ENCODE data around the gene GAL3ST2.
"Not testable (repeated sequence)": the region's sequence is repeated elsewhere in the genome, so short reads cannot be mapped to it uniquely, and the experiment has no call there.

GAL3ST2 gene

DNA sequence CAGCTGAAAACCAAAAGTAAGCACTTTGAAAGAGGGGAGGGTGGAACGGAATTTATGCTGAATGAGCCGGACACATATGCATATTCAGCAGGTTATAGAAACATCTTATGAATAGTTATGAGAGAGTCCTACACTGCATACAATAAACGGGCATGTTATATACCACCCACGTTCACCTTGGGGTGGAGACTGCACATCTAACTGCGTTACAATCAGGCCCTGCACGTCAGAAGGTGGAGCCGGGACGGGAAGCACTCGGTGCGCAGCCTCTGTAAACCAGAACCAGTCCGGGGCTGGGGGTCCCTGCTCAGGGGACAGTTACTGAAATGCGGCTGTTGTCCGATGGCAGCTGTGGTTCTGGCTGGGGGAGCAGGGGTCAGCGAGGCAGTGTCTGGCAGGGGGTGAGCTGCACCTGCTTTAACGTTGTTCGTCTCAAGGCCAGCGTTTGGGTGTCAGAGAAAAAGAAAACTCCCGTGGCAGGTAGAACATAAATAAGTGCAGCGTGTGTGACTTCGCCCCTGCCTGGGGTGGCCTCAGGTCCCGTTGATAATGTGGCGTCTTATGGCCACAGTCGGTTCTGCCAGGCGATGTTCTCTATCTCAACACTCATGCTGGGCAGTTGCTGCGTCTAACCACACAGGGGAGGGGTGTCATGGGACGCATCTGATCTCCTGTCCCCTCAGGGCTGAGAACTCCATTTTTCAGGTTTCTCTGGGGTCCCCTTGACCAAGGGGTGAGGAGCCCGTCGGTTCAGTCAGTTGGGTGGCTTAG lies 57.3 kb downstream of the GAL3ST2 start:
- H3K4me3 ChIP-seq (ENCODE audit: control insufficient read depth in 1 of 7, extremely low read depth in 1 of 7, insufficient read depth in 4 of 7, low read depth in 2 of 7, low read length in 6 of 7); H3K27me3 ChIP-seq (replicated peaks in 2 of 5; ENCODE audit: control insufficient read depth in 4 of 5, insufficient read depth in 5 of 5, low read length in 4 of 5); DNase-seq; H3K9me3 ChIP-seq (ENCODE audit: control extremely low read depth in 1 of 5, control insufficient read depth in 4 of 5, insufficient read depth in 2 of 5, low read depth in 1 of 5, low read length in 4 of 5); POLR2A ChIA-PET; H3K27ac ChIP-seq (ENCODE audit: insufficient read depth in 1 of 2, low read depth in 1 of 2, low read length in 2 of 2, poor library complexity in 1 of 2, severe bottlenecking in 2 of 2); H3K4me1 ChIP-seq (ENCODE audit: control extremely low read depth in 1 of 4, control insufficient read depth in 4 of 4, insufficient read depth in 4 of 4, low read length in 3 of 4); H3K36me3 ChIP-seq (ENCODE audit: control insufficient read depth in 4 of 4, insufficient read depth in 4 of 4, low read length in 3 of 4): not testable (repeated sequence)
- 92% methylated on average over 23 of the region's 28 CpGs for WGBS (ENCODE audit: insufficient coverage)
- CTCF ChIA-PET, result interaction anchor here (1.1 kb wide), 1 partner anchor 8 kb away, joined by 3 read pairs; no protein-coding TSS in a partner anchor

DNA sequence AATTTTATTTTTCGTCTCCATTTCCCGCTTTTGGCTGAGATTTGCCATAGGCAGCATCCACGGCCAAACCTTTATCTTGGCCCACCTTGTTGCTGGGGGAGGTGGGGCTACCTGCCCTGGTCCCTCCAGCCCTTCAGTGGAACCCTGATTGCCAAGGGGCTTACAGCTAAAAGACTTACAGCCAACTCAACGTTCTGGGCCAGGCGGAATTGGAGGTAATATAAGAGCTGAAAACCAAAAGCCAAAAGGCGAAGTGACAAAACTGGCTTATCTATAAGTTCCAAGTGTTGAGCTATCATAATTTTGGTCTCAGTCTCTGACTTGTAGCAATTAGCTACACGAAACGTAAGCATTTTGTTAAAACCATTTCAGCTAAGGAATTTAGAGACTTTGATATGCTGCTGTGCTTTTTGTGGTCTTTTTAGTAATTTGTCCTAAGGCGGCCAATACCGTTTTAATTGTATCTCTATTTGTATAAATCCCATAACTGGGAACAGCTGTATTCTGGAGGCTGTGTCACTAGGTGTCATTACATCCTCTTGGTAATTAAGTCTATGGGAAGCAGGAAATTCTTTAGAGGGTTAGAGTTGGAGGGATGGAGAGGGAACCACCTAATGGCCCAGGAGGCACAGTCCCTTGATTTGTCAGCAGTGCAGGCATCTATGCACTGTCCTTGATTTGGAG lies 58.0 kb downstream of the GAL3ST2 start:
- POLR2A ChIA-PET, result no interaction called here
- WGBS (ENCODE audit: insufficient coverage), result 95% methylated on average over 5 of the region's 10 CpGs
- CTCF ChIA-PET, result interaction anchor here (0.8 to 1.5 kb wide), 3 partner anchors 9 to 34 kb away, joined by 3 to 4 read pairs (median 3); no protein-coding TSS in a partner anchor
- no peak overlapping the region for H3K27ac ChIP-seq (ENCODE audit: insufficient read depth in 1 of 2, low read depth in 1 of 2, low read length in 2 of 2, poor library complexity in 1 of 2, severe bottlenecking in 2 of 2)
- H3K36me3 ChIP-seq (ENCODE audit: control insufficient read depth in 4 of 4, insufficient read depth in 4 of 4, low read length in 3 of 4), result no peaks in the 10 kb centered on the region
- H3K4me3 ChIP-seq (ENCODE audit: control insufficient read depth in 1 of 7, extremely low read depth in 1 of 7, insufficient read depth in 4 of 7, low read depth in 2 of 7, low read length in 6 of 7), result no peak overlapping the region
- H3K4me1 ChIP-seq (ENCODE audit: control extremely low read depth in 1 of 4, control insufficient read depth in 4 of 4, insufficient read depth in 4 of 4, low read length in 3 of 4), result peaks cover 0 to 3% (median 1%) of the 10 kb centered on the region in 4 experiments
- no peak for DNase-seq
- H3K27me3 ChIP-seq (replicated peaks in 2 of 5; ENCODE audit: control insufficient read depth in 4 of 5, insufficient read depth in 5 of 5, low read length in 4 of 5), result no peaks in the 10 kb centered on the region
- H3K9me3 ChIP-seq (ENCODE audit: control extremely low read depth in 1 of 5, control insufficient read depth in 4 of 5, insufficient read depth in 2 of 5, low read depth in 1 of 5, low read length in 4 of 5), result peaks cover 0 to 4% (median 0%) of the 10 kb centered on the region in 5 experiments

DNA sequence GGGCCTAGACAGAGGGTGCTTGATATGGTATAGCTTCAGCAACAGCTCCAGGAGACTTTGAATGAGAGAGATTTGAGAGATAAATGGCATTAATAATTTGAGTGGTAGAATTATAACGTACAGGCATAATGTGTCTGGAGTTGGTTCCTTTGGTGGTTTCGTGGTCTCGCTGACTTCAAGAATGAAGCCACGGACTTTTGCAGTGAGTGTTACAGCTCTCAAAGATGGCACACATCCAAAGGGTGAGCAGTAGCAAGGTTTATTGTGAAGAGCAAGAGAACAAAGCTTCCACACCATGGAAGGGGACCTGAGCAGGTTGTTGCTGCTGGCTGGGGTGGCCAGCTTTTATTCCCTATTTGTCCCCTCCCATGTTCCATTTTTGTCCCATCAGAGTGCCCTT lies 59.0 kb downstream of the GAL3ST2 start:
- Histone ChIP-seq H3K4me1 (ENCODE audit: control extremely low read depth in 1 of 4, control insufficient read depth in 4 of 4, insufficient read depth in 4 of 4, low read length in 3 of 4) (peaks cover 0 to 3% (median 1%) of the 10 kb centered on the region in 4 experiments), H3K9me3 (ENCODE audit: control extremely low read depth in 1 of 5, control insufficient read depth in 4 of 5, insufficient read depth in 2 of 5, low read depth in 1 of 5, low read length in 4 of 5) (peaks cover 0 to 4% (median 0%) of the 10 kb centered on the region in 5 experiments), H3K27ac (ENCODE audit: insufficient read depth in 1 of 2, low read depth in 1 of 2, low read length in 2 of 2, poor library complexity in 1 of 2, severe bottlenecking in 2 of 2) (no peak overlapping the region), H3K36me3 (ENCODE audit: control insufficient read depth in 4 of 4, insufficient read depth in 4 of 4, low read length in 3 of 4) (no peaks in the 10 kb centered on the region), H3K27me3 (replicated peaks in 2 of 5; ENCODE audit: control insufficient read depth in 4 of 5, insufficient read depth in 5 of 5, low read length in 4 of 5) (no peaks in the 10 kb centered on the region), H3K4me3 (ENCODE audit: control insufficient read depth in 1 of 7, extremely low read depth in 1 of 7, insufficient read depth in 4 of 7, low read depth in 2 of 7, low read length in 6 of 7) (no peak overlapping the region)
- POLR2A ChIA-PET, result no interaction called here
- CTCF ChIA-PET, result interaction anchor here (0.6 to 1.5 kb wide), 7 partner anchors 11 to 101 kb away, joined by 3 to 6 read pairs (median 3); partner anchors contain the start of gene D2HGDH
- 21% methylated on average over 4 of the region's 4 CpGs for WGBS (ENCODE audit: insufficient coverage)
- peak in 2 of 3 donors; percentile 71 to 74 for DNase-seq

DNA sequence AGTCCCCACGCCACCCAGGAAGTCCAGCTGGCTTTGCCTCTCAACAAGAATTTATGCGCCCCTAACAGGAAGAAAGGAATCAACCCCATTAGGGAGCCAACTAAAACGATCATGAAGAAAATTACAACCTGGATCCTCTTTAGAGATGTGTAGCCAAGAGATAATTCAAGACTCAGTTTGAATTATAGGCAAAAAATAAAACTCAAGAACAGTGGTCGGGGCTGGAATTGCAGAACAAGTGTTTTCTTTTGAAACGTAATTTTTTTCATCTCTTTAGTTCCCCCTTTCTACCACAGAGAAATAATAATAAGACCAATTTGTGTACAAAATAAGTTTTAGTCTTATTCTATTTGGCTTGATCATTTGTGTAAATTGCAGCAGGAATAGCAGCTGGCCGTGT lies 59.7 kb downstream of the GAL3ST2 start:
- H3K27me3 ChIP-seq (replicated peaks in 2 of 5; ENCODE audit: control insufficient read depth in 4 of 5, insufficient read depth in 5 of 5, low read length in 4 of 5), result no peaks in the 10 kb centered on the region

DNA sequence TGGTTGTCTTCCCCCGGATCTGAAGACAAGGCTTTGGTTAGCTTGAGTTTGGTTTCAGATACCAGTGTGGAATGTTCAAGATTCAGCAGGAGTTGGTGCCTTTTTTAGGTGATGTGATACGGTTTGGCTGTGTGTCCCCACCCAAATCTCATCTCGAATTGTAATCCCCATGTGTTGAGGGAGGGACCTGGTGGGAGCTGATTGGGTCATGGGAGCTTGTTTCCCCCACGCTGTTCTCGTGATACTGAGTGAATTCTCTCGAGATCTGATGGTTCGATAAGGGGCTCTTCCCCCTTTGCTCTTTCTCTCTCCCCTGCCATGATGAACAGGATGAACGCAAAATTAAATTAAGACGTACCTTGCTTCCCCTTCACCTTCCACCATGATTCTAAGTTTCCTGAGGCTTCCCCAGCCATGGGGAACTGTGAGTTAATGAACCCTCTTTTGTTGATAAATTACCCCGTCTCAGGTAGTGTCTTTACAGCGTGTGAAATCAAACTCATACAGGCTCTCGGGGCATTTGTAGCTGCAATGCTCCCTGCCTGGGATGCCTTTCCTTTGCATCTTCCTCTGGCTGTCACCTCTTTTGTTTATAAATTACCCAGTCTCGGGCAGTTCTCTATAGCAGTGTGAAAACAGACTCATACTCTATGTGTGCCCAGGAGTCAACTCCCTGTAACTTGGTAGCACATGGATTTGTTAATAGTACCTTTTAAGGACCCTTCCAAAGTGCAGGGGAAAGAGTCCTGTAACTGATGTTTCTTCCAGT lies 60.8 kb downstream of the GAL3ST2 start:
- no peak for DNase-seq
- Histone ChIP-seq H3K4me1 (ENCODE audit: control extremely low read depth in 1 of 4, control insufficient read depth in 4 of 4, insufficient read depth in 4 of 4, low read length in 3 of 4) (peaks cover 0 to 11% (median 2%) of the 10 kb centered on the region in 4 experiments), H3K27ac (ENCODE audit: insufficient read depth in 1 of 2, low read depth in 1 of 2, low read length in 2 of 2, poor library complexity in 1 of 2, severe bottlenecking in 2 of 2) (no peak overlapping the region), H3K36me3 (ENCODE audit: control insufficient read depth in 4 of 4, insufficient read depth in 4 of 4, low read length in 3 of 4) (no peaks in the 10 kb centered on the region), H3K27me3 (replicated peaks in 2 of 5; ENCODE audit: control insufficient read depth in 4 of 5, insufficient read depth in 5 of 5, low read length in 4 of 5) (no peaks in the 10 kb centered on the region), H3K4me3 (ENCODE audit: control insufficient read depth in 1 of 7, extremely low read depth in 1 of 7, insufficient read depth in 4 of 7, low read depth in 2 of 7, low read length in 6 of 7) (no peak overlapping the region), H3K9me3 (ENCODE audit: control extremely low read depth in 1 of 5, control insufficient read depth in 4 of 5, insufficient read depth in 2 of 5, low read depth in 1 of 5, low read length in 4 of 5) (no peaks in the 10 kb centered on the region)
- ChIA-PET POLR2A (no interaction called here), CTCF (interaction anchor here (0.8 to 1.6 kb wide), 7 partner anchors 10 to 42 kb away, joined by 3 to 4 read pairs (median 3); no protein-coding TSS in a partner anchor)
- WGBS (ENCODE audit: insufficient coverage), result 89% methylated on average over 12 of the region's 13 CpGs

More for the DNA sequence above, 59.7 kb downstream of the GAL3ST2 start:
- peak in 2 of 3 donors; percentile 67 to 68 for DNase-seq
- H3K27ac ChIP-seq (ENCODE audit: insufficient read depth in 1 of 2, low read depth in 1 of 2, low read length in 2 of 2, poor library complexity in 1 of 2, severe bottlenecking in 2 of 2), result no peak overlapping the region
- ChIA-PET POLR2A (no interaction called here), CTCF (interaction anchor here (0.6 to 1.6 kb wide), 7 partner anchors 12 to 102 kb away, joined by 3 to 6 read pairs (median 3); partner anchors contain the start of gene D2HGDH)
- H3K4me3 ChIP-seq (ENCODE audit: control insufficient read depth in 1 of 7, extremely low read depth in 1 of 7, insufficient read depth in 4 of 7, low read depth in 2 of 7, low read length in 6 of 7), result no peak overlapping the region
- no peaks in the 10 kb centered on the region for H3K36me3 ChIP-seq (ENCODE audit: control insufficient read depth in 4 of 4, insufficient read depth in 4 of 4, low read length in 3 of 4)
- H3K9me3 ChIP-seq (ENCODE audit: control extremely low read depth in 1 of 5, control insufficient read depth in 4 of 5, insufficient read depth in 2 of 5, low read depth in 1 of 5, low read length in 4 of 5), result peaks cover 0 to 4% (median 0%) of the 10 kb centered on the region in 5 experiments
- WGBS (ENCODE audit: insufficient coverage), result 88% methylated on average over 2 of the region's 6 CpGs
- peaks cover 0 to 5% (median 1%) of the 10 kb centered on the region in 4 experiments for H3K4me1 ChIP-seq (ENCODE audit: control extremely low read depth in 1 of 4, control insufficient read depth in 4 of 4, insufficient read depth in 4 of 4, low read length in 3 of 4)

DNA sequence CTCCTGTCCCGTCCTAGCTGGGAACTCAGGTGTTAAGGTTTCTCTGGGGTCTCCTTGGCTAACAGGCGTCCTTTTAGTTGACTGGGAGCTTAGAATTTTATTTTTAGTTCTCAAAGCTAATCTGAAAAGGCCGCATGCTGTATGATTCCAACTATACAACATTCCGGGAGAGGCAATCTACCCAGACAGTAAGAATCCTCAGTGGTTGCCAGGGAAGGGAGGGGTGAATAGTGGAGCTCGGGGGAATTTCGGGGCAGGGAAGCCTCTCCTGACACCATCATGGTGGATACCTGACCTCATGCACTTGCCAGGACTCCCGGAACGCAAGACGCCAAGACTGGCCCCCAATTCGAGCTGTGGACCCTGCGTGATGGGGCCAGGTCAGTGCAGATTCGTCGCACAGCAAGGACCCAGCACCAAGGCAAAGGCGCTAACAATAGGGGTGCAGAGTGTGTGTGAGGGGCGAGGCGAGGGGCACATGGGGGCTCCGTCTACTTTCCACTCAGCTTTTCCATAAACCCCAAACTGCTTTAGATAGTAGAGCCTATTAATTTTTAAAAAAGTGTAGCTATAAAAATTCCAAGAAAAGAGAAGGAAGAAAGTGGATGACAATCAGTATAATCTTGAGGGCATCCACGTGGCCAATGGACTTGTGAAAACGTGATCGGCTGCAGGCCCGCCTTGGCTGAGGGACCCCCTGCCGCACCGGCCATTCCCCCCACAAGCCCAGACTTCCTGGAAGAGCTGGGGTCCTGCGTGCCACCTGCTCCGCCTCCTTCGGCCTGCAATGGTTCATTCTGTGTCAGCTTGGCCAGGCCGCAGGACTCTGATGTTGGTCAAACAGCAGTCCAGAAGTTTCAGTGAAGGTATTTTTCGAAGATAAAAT lies 64.8 kb downstream of the GAL3ST2 start:
- Histone ChIP-seq H3K4me3 (ENCODE audit: control insufficient read depth in 1 of 7, extremely low read depth in 1 of 7, insufficient read depth in 4 of 7, low read depth in 2 of 7, low read length in 6 of 7) (no peak overlapping the region), H3K36me3 (ENCODE audit: control insufficient read depth in 4 of 4, insufficient read depth in 4 of 4, low read length in 3 of 4) (no peaks in the 10 kb centered on the region), H3K27ac (ENCODE audit: insufficient read depth in 1 of 2, low read depth in 1 of 2, low read length in 2 of 2, poor library complexity in 1 of 2, severe bottlenecking in 2 of 2) (no peak overlapping the region), H3K27me3 (replicated peaks in 2 of 5; ENCODE audit: control insufficient read depth in 4 of 5, insufficient read depth in 5 of 5, low read length in 4 of 5) (peaks cover 0 to 4% (median 0%) of the 10 kb centered on the region in 5 experiments), H3K9me3 (ENCODE audit: control extremely low read depth in 1 of 5, control insufficient read depth in 4 of 5, insufficient read depth in 2 of 5, low read depth in 1 of 5, low read length in 4 of 5) (no peaks in the 10 kb centered on the region), H3K4me1 (ENCODE audit: control extremely low read depth in 1 of 4, control insufficient read depth in 4 of 4, insufficient read depth in 4 of 4, low read length in 3 of 4) (peaks cover 0 to 34% (median 25%) of the 10 kb centered on the region in 4 experiments)
- ChIA-PET CTCF (interaction anchor here (0.6 to 1.6 kb wide), 5 partner anchors 11 to 57 kb away, joined by 3 read pairs; no protein-coding TSS in a partner anchor), POLR2A (no interaction called here)
- no peak for DNase-seq
- 87% methylated on average over 21 of the region's 28 CpGs for WGBS (ENCODE audit: insufficient coverage)

Measured in common myeloid progenitor, CD34-positive (primary cell).